NB4 (cell line): Measurements from ENCODE around the gene KIAA0040.

ENCODE experiments used
- POLR2A ChIP-seq: IDR thresholded peaks from 2 replicates; pipeline ENCODE4 v1.6.1; 2011; ENCODE audit warnings: mild to moderate bottlenecking; ENCODE audit not compliant: insufficient read length; ENCODE audit errors: extremely low read depth
- TF ChIP-seq, protein P1 (sequence below): IDR thresholded peaks from one replicate; pipeline ENCODE4 v1.5.1; 2012; ENCODE audit warnings: low read depth, low read length
- TF ChIP-seq, protein P2 (sequence below): IDR thresholded peaks from 2 replicates; pipeline ENCODE4 v1.6.1; 2011; ENCODE audit warnings: low read depth, low read length

- TF ChIP-seq, protein P1, sequence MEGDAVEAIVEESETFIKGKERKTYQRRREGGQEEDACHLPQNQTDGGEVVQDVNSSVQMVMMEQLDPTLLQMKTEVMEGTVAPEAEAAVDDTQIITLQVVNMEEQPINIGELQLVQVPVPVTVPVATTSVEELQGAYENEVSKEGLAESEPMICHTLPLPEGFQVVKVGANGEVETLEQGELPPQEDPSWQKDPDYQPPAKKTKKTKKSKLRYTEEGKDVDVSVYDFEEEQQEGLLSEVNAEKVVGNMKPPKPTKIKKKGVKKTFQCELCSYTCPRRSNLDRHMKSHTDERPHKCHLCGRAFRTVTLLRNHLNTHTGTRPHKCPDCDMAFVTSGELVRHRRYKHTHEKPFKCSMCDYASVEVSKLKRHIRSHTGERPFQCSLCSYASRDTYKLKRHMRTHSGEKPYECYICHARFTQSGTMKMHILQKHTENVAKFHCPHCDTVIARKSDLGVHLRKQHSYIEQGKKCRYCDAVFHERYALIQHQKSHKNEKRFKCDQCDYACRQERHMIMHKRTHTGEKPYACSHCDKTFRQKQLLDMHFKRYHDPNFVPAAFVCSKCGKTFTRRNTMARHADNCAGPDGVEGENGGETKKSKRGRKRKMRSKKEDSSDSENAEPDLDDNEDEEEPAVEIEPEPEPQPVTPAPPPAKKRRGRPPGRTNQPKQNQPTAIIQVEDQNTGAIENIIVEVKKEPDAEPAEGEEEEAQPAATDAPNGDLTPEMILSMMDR, result no peak
- TF ChIP-seq POLR2A, result no peak
- TF ChIP-seq, protein P2, sequence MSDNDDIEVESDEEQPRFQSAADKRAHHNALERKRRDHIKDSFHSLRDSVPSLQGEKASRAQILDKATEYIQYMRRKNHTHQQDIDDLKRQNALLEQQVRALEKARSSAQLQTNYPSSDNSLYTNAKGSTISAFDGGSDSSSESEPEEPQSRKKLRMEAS, result no peak
These were observed 12.6 kb downstream of the KIAA0040 start for GRCh38 chr1:175179837-175180590.
